HEK293 (cell line): ENCODE measurements around the gene TBX6.

Experiments used
- GFI1B ChIP-seq: fragments of 450-650 bp; formaldehyde crosslinking; IDR thresholded peaks from 2 replicates; pipeline ENCODE4 v1.5.1; 2016; ENCODE audit warnings: missing biosample characterization, missing genetic modification characterization
- IKZF3 ChIP-seq: fragments of 450-650 bp; IDR thresholded peaks from 2 replicates; pipeline ENCODE4 v1.5.0; 2018; ENCODE audit warnings: missing biosample characterization, mild to moderate bottlenecking, missing genetic modification characterization, moderate library complexity
- KLF8 ChIP-seq: fragments of 450-650 bp; formaldehyde crosslinking; IDR thresholded peaks from 2 replicates; pipeline ENCODE4 v1.5.1; 2016; ENCODE audit warnings: missing biosample characterization, missing genetic modification characterization
- YY1 ChIP-seq: fragments of 450-650 bp; formaldehyde crosslinking; IDR thresholded peaks from 2 replicates; pipeline ENCODE4 v1.5.1; 2018; ENCODE audit warnings: missing biosample characterization, missing genetic modification characterization
- ZBTB1 ChIP-seq: fragments of 450-650 bp; formaldehyde crosslinking; IDR thresholded peaks from 2 replicates; pipeline ENCODE4 v1.5.1; 2016; ENCODE audit warnings: missing biosample characterization, missing genetic modification characterization
- ZBTB17 ChIP-seq: fragments of 450-650 bp; formaldehyde crosslinking; IDR thresholded peaks from 2 replicates; pipeline ENCODE4 v1.5.1; 2016; ENCODE audit warnings: missing biosample characterization, missing genetic modification characterization
- ZFP3 ChIP-seq: fragments of 450-650 bp; formaldehyde crosslinking; IDR thresholded peaks from 2 replicates; pipeline ENCODE4 v1.5.1; 2016; ENCODE audit warnings: low read depth, missing biosample characterization, missing genetic modification characterization
- ZNF146 ChIP-seq: fragments of 450-650 bp; formaldehyde crosslinking; IDR thresholded peaks from 2 replicates; pipeline ENCODE4 v1.5.1; 2016; ENCODE audit warnings: missing biosample characterization, missing genetic modification characterization
- ZNF174 ChIP-seq: fragments of 450-650 bp; formaldehyde crosslinking; IDR thresholded peaks from 2 replicates; pipeline ENCODE4 v1.5.0; 2017; ENCODE audit warnings: missing biosample characterization, mild to moderate bottlenecking, missing genetic modification characterization
- ZNF292 ChIP-seq: fragments of 450-650 bp; formaldehyde crosslinking; IDR thresholded peaks from 2 replicates; pipeline ENCODE4 v1.5.1; 2016; ENCODE audit warnings: low read depth, missing biosample characterization, missing genetic modification characterization, borderline replicate concordance
- ZNF354C ChIP-seq: fragments of 450-650 bp; formaldehyde crosslinking; IDR thresholded peaks from 2 replicates; pipeline ENCODE4 v1.5.1; 2016; ENCODE audit warnings: missing biosample characterization, missing genetic modification characterization, low read depth, borderline replicate concordance
- ZNF394 ChIP-seq: fragments of 450-650 bp; formaldehyde crosslinking; IDR thresholded peaks from 2 replicates; pipeline ENCODE4 v1.5.1; 2016; ENCODE audit warnings: missing biosample characterization, missing genetic modification characterization, mild to moderate bottlenecking, moderate library complexity, borderline replicate concordance
- ZNF426 ChIP-seq: fragments of 450-650 bp; formaldehyde crosslinking; IDR thresholded peaks from 2 replicates; pipeline ENCODE4 v1.5.1; 2017; ENCODE audit warnings: missing biosample characterization, missing genetic modification characterization, mild to moderate bottlenecking, inconsistent platforms, moderate library complexity
- ZNF433 ChIP-seq: fragments of 450-650 bp; formaldehyde crosslinking; IDR thresholded peaks from 2 replicates; pipeline ENCODE4 v1.5.1; 2016; ENCODE audit warnings: missing biosample characterization, missing genetic modification characterization, low read depth
- ZNF548 ChIP-seq: fragments of 450-650 bp; formaldehyde crosslinking; IDR thresholded peaks from 2 replicates; pipeline ENCODE4 v1.5.1; 2016; ENCODE audit warnings: missing biosample characterization, missing genetic modification characterization
- ZNF585B ChIP-seq: fragments of 450-650 bp; formaldehyde crosslinking; IDR thresholded peaks from 2 replicates; pipeline ENCODE4 v1.5.1; 2016; ENCODE audit warnings: missing biosample characterization, missing genetic modification characterization
- ZNF596 ChIP-seq: fragments of 450-650 bp; IDR thresholded peaks from 2 replicates; pipeline ENCODE4 v1.5.0; 2018; ENCODE audit warnings: missing biosample characterization, mild to moderate bottlenecking, missing genetic modification characterization, moderate library complexity
- ZNF600 ChIP-seq: fragments of 450-650 bp; formaldehyde crosslinking; IDR thresholded peaks from 2 replicates; pipeline ENCODE4 v1.5.1; 2016; ENCODE audit warnings: missing biosample characterization, missing genetic modification characterization
- ZNF660 ChIP-seq: fragments of 450-650 bp; IDR thresholded peaks from 2 replicates; pipeline ENCODE4 v1.5.1; 2018; ENCODE audit warnings: missing biosample characterization, mild to moderate bottlenecking, missing genetic modification characterization
- ZNF670 ChIP-seq: fragments of 450-650 bp; formaldehyde crosslinking; IDR thresholded peaks from 2 replicates; pipeline ENCODE4 v1.5.1; 2016; ENCODE audit warnings: missing biosample characterization, missing genetic modification characterization, low read depth
- ZNF830 ChIP-seq: fragments of 450-650 bp; IDR thresholded peaks from 2 replicates; pipeline ENCODE4 v1.5.0; 2018; ENCODE audit warnings: missing biosample characterization, missing genetic modification characterization, low read depth, mild to moderate bottlenecking, moderate library complexity
- ZNF837 ChIP-seq: fragments of 450-650 bp; formaldehyde crosslinking; IDR thresholded peaks from 2 replicates; pipeline ENCODE4 v1.5.1; 2016; ENCODE audit warnings: missing biosample characterization, missing genetic modification characterization
- ZNF843 ChIP-seq: fragments of 450-650 bp; formaldehyde crosslinking; IDR thresholded peaks from 2 replicates; pipeline ENCODE4 v1.5.1; 2016; ENCODE audit warnings: missing biosample characterization, missing genetic modification characterization
- ZSCAN30 ChIP-seq: fragments of 450-650 bp; IDR thresholded peaks from 2 replicates; pipeline ENCODE4 v1.5.1; 2018; ENCODE audit warnings: missing biosample characterization, mild to moderate bottlenecking, missing genetic modification characterization, moderate library complexity
- TF ChIP-seq, protein P1 (sequence below): fragments of 450-650 bp; formaldehyde crosslinking; IDR thresholded peaks from 2 replicates; pipeline ENCODE4 v1.5.1; 2016; ENCODE audit warnings: missing biosample characterization, missing genetic modification characterization, low read depth
- TF ChIP-seq, protein P2 (sequence below): fragments of 450-650 bp; IDR thresholded peaks from 2 replicates; pipeline ENCODE4 v1.5.1; 2018; ENCODE audit warnings: missing biosample characterization, mild to moderate bottlenecking, missing genetic modification characterization
- TF ChIP-seq, protein P3 (sequence below): fragments of 450-650 bp; formaldehyde crosslinking; IDR thresholded peaks from 2 replicates; pipeline ENCODE4 v1.5.1; 2017; ENCODE audit warnings: missing biosample characterization, missing genetic modification characterization
- TF ChIP-seq, protein P4 (sequence below): fragments of 450-650 bp; formaldehyde crosslinking; IDR thresholded peaks from 2 replicates; pipeline ENCODE4 v1.5.1; 2016; ENCODE audit warnings: missing biosample characterization, missing genetic modification characterization
- TF ChIP-seq, protein P5 (sequence below): fragments of 450-650 bp; formaldehyde crosslinking; IDR thresholded peaks from 2 replicates; pipeline ENCODE4 v1.5.1; 2016; ENCODE audit warnings: missing biosample characterization, missing genetic modification characterization
- TF ChIP-seq, protein P6 (sequence below): fragments of 450-650 bp; formaldehyde crosslinking; IDR thresholded peaks from 2 replicates; pipeline ENCODE4 v1.5.1; 2016; ENCODE audit warnings: missing biosample characterization, missing genetic modification characterization

The TBX6 gene

DNA sequence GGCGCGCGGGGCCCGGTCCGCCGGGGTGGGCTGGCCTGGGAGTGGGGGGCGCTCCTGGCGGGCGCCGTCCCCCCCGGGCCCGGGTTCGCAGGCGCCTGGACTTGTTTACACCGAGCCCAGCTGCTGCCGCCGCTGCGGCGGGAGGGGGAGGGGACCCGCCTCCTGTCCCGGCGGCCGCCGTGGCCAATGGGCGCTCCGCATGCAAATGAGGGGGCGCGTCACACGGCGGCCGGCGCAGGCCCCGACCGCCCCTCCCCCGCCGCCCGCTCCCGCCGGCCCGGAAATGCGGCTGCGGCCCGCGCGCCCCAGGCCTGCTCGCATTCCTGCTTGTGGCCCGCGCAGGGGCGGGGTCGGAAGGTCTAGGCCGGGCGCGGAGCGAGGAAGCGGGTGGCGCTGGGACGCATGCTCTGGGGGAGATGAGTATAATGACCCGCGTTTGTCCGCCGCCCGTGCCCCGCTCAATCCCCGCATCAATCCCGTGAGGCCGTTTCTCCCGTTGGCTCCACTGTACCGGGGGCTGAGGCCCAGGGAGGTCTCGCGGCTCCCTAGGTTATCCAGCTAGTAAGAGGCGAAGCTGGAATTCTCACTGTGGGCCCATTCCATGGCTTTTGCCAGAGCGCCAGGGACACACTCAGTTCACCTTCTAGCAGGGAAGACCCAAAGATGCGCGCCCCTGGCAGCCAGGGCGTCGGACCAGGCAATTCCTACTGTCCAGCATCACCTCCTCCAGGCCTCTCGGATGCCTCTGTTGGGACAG is 4.6 kb upstream of the TBX6 start, which contains the start of gene YPEL3 (continued):
- TF ChIP-seq, protein P1, sequence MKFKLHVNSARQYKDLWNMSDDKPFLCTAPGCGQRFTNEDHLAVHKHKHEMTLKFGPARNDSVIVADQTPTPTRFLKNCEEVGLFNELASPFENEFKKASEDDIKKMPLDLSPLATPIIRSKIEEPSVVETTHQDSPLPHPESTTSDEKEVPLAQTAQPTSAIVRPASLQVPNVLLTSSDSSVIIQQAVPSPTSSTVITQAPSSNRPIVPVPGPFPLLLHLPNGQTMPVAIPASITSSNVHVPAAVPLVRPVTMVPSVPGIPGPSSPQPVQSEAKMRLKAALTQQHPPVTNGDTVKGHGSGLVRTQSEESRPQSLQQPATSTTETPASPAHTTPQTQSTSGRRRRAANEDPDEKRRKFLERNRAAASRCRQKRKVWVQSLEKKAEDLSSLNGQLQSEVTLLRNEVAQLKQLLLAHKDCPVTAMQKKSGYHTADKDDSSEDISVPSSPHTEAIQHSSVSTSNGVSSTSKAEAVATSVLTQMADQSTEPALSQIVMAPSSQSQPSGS = no peak
- TF ChIP-seq ZNF394 (tag by site-specific recombination) (peak; percentile 39; the same call in 1 of the 2 replicates), ZNF174 (no peak), ZBTB1 (peak; percentile 62; the same call in 1 of the 2 replicates), ZNF837 (tag by site-specific recombination) (no peak), ZNF830 (no peak), ZNF426 (tag by site-specific recombination) (no peak), ZNF585B (tag by site-specific recombination) (no peak), ZNF433 (tag by site-specific recombination) (no peak), ZNF660 (peak; percentile 82), ZSCAN30 (peak; percentile 80; the same call in 1 of the 2 replicates), IKZF3 (peak; percentile 81), GFI1B (tag by site-specific recombination) (no peak), ZNF670 (tag by site-specific recombination) (no peak), ZNF596 (tag by site-specific recombination) (peak; percentile 30; the same call in 1 of the 2 replicates), ZNF843 (tag by site-specific recombination) (no peak; the same call in 1 of the 2 replicates), ZNF292 (tag by site-specific recombination) (no peak), ZFP3 (tag by site-specific recombination) (no peak), ZNF146 (tag by site-specific recombination) (no peak; the same call in 1 of the 2 replicates), KLF8 (tag by site-specific recombination) (no peak; the same call in 1 of the 2 replicates), ZBTB17 (tag by site-specific recombination) (peak; percentile 52; the same call in 1 of the 2 replicates), ZNF600 (tag by site-specific recombination) (peak; percentile 77), ZNF354C (tag by site-specific recombination) (no peak), ZNF548 (no peak), YY1 (tag by site-specific recombination) (0 out of 2 replicates have a peak, but pooled peaks have one; percentile 12)
- TF ChIP-seq, protein P2, sequence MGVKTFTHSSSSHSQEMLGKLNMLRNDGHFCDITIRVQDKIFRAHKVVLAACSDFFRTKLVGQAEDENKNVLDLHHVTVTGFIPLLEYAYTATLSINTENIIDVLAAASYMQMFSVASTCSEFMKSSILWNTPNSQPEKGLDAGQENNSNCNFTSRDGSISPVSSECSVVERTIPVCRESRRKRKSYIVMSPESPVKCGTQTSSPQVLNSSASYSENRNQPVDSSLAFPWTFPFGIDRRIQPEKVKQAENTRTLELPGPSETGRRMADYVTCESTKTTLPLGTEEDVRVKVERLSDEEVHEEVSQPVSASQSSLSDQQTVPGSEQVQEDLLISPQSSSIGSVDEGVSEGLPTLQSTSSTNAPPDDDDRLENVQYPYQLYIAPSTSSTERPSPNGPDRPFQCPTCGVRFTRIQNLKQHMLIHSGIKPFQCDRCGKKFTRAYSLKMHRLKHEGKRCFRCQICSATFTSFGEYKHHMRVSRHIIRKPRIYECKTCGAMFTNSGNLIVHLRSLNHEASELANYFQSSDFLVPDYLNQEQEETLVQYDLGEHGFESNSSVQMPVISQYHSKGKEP (tag by site-specific recombination) = peak; percentile 81; the same call in 1 of the 2 replicates
- TF ChIP-seq, protein P3, sequence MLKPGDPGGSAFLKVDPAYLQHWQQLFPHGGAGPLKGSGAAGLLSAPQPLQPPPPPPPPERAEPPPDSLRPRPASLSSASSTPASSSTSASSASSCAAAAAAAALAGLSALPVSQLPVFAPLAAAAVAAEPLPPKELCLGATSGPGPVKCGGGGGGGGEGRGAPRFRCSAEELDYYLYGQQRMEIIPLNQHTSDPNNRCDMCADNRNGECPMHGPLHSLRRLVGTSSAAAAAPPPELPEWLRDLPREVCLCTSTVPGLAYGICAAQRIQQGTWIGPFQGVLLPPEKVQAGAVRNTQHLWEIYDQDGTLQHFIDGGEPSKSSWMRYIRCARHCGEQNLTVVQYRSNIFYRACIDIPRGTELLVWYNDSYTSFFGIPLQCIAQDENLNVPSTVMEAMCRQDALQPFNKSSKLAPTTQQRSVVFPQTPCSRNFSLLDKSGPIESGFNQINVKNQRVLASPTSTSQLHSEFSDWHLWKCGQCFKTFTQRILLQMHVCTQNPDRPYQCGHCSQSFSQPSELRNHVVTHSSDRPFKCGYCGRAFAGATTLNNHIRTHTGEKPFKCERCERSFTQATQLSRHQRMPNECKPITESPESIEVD (tag by site-specific recombination) = no peak
- TF ChIP-seq, protein P4, sequence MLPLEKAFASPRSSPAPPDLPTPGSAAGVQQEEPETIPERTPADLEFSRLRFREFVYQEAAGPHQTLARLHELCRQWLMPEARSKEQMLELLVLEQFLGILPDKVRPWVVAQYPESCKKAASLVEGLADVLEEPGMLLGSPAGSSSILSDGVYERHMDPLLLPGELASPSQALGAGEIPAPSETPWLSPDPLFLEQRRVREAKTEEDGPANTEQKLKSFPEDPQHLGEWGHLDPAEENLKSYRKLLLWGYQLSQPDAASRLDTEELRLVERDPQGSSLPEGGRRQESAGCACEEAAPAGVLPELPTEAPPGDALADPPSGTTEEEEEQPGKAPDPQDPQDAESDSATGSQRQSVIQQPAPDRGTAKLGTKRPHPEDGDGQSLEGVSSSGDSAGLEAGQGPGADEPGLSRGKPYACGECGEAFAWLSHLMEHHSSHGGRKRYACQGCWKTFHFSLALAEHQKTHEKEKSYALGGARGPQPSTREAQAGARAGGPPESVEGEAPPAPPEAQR (tag by site-specific recombination) = no peak
- TF ChIP-seq, protein P5, sequence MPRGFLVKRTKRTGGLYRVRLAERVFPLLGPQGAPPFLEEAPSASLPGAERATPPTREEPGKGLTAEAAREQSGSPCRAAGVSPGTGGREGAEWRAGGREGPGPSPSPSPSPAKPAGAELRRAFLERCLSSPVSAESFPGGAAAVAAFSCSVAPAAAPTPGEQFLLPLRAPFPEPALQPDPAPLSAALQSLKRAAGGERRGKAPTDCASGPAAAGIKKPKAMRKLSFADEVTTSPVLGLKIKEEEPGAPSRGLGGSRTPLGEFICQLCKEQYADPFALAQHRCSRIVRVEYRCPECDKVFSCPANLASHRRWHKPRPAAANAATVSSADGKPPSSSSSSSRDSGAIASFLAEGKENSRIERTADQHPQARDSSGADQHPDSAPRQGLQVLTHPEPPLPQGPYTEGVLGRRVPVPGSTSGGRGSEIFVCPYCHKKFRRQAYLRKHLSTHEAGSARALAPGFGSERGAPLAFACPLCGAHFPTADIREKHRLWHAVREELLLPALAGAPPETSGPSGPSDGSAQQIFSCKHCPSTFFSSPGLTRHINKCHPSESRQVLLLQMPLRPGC = no peak; the same call in none of the 2 replicates
- TF ChIP-seq, protein P6, sequence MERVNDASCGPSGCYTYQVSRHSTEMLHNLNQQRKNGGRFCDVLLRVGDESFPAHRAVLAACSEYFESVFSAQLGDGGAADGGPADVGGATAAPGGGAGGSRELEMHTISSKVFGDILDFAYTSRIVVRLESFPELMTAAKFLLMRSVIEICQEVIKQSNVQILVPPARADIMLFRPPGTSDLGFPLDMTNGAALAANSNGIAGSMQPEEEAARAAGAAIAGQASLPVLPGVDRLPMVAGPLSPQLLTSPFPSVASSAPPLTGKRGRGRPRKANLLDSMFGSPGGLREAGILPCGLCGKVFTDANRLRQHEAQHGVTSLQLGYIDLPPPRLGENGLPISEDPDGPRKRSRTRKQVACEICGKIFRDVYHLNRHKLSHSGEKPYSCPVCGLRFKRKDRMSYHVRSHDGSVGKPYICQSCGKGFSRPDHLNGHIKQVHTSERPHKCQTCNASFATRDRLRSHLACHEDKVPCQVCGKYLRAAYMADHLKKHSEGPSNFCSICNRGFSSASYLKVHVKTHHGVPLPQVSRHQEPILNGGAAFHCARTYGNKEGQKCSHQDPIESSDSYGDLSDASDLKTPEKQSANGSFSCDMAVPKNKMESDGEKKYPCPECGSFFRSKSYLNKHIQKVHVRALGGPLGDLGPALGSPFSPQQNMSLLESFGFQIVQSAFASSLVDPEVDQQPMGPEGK (tag by site-specific recombination) = peak; percentile 88
